ENCODE measurements around the gene NXPH4.

DNA sequence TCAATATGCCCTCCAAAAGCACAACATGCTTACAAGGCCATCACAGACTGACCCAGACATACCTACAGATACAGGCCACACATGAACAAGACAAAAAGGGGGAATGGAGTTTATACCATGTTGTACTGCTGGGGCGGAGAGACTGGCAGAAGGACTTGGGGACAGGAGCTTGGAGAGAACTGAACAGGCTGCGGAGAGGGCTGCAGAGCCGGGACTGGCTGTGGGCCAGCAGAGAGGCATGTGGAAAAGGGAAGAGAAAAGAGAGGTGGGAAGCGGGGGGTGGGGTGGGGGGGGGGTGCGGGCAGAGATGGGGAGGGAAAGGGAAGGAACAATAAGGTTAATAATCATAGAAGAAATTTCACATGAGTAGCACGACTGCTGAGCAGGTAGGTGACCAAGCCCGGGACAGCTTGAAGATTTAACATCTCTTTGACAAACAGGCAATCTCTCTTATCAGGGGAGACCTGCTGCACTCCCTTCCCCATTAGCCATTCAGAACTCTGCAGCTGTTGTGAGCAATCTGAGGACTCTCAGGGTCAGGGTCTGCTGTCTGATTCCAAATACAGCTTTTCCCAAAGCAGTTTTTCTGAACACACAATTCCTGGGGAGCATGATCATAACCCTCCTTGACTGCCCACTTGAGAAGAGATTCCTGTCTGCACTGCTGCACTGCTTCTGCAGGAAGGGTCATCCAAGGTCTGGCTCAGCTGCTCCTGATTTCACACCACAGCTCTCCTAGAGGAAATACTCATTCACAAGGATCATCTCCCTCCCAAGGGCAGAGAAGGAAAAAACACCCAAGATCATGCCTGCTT, 56.0 kb downstream of the NXPH4 start:
- TF ChIP-seq, protein P1, sequence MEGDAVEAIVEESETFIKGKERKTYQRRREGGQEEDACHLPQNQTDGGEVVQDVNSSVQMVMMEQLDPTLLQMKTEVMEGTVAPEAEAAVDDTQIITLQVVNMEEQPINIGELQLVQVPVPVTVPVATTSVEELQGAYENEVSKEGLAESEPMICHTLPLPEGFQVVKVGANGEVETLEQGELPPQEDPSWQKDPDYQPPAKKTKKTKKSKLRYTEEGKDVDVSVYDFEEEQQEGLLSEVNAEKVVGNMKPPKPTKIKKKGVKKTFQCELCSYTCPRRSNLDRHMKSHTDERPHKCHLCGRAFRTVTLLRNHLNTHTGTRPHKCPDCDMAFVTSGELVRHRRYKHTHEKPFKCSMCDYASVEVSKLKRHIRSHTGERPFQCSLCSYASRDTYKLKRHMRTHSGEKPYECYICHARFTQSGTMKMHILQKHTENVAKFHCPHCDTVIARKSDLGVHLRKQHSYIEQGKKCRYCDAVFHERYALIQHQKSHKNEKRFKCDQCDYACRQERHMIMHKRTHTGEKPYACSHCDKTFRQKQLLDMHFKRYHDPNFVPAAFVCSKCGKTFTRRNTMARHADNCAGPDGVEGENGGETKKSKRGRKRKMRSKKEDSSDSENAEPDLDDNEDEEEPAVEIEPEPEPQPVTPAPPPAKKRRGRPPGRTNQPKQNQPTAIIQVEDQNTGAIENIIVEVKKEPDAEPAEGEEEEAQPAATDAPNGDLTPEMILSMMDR (conservative IDR thresholded peaks at IDR 0.05; ENCODE audit: low read length): no peak
- TF ChIP-seq EZH2phosphoT487 (IDR thresholded peaks at IDR 0.05; ENCODE audit: borderline replicate concordance, low read depth, low read length): no peak
